Thoracic aorta (tissue), 2 donors: ENCODE results near the gene TRAPPC2. TPM values are rescaled to one million over a fixed set of nuclear protein-coding genes. Genes with fewer than 3 reads are reported as not detected.

Experiments used
- ATAC-seq: fragments of 150-250 bp; one replicate; pipeline ENCODE4 v1.8.0; 2017; ENCODE audit warnings: low read depth; ENCODE audit not compliant: insufficient number of reproducible peaks, low FRiP score
- DNase-seq: peaks from one replicate; pipeline ENCODE4 v3.0.0-alpha.2; 2020; ENCODE audit warnings: low spot score
- H3K27ac ChIP-seq, 2 donors: fragments of 200-600 bp; sonication (generic); 1 replicate in 1 of 2; 2 replicates in 1 of 2; pipeline ENCODE4 v1.5.1; 2016; ENCODE audit warnings: mild to moderate bottlenecking in 2 of 2, moderate library complexity in 2 of 2
- H3K27me3 ChIP-seq: fragments of 200-600 bp; sonication (generic); replicated peaks from 2 replicates; pipeline ENCODE4 v1.6.0; 2016; ENCODE audit warnings: mild to moderate bottlenecking; ENCODE audit not compliant: insufficient read depth
- H3K36me3 ChIP-seq: fragments of 200-600 bp; sonication (generic); one replicate; pipeline ENCODE4 v1.5.1; 2016
- H3K4me1 ChIP-seq, 2 donors: fragments of 200-600 bp; sonication (generic); 1 replicate in 1 of 2; 2 replicates in 1 of 2; pipeline versions ENCODE4 v1.5.1 to v1.6.0; 2016; ENCODE audit warnings: low read depth in 2 of 2, mild to moderate bottlenecking in 1 of 2; ENCODE audit not compliant: control insufficient read depth in 1 of 2
- H3K4me3 ChIP-seq: fragments of 200-600 bp; sonication (generic); 2 replicates; pipeline ENCODE4 v1.5.1; 2016; ENCODE audit warnings: mild to moderate bottlenecking
- H3K9me3 ChIP-seq: fragments of 200-600 bp; sonication (generic); 2 replicates; pipeline ENCODE4 v1.5.1; 2016
- CTCF ChIP-seq: fragments of 200-600 bp; sonication (generic); IDR thresholded peaks from one replicate; pipeline ENCODE4 v1.5.1; 2019; ENCODE audit warnings: antibody characterized with exemption
- total RNA-seq, 2 donors: library from RNA; depleted of rRNA; stranded (reverse); fragments of >200 nt; gene quantifications; one replicate each; pipeline versions ENCODE4 v1.1.0 to v1.2.3, GENCODE V29; 2016

The TRAPPC2 gene
- total RNA-seq, 2 donors from 2014 or later: 15.0 to 24.2 TPM

GRCh38 chrX:13774696-13775095 is 40.3 kb upstream of the TRAPPC2 start:
- no peak overlapping the region for H3K27ac ChIP-seq

GRCh38 chrX:13770013-13770535 is 35.7 kb upstream of the TRAPPC2 start:
- Histone ChIP-seq H3K27me3 (no peaks in the 10 kb centered on the region), H3K4me3 (no peak overlapping the region), H3K27ac (no peak overlapping the region), H3K36me3 (peaks cover 2% of the 10 kb centered on the region), H3K9me3 (no peaks in the 10 kb centered on the region), H3K4me1 (peaks cover 0 to 2% of the 10 kb centered on the region in 2 donors)
- no peak for TF ChIP-seq CTCF
- ATAC-seq: no peak
- DNase-seq: no peak

More at GRCh38 chrX:13774696-13775095, 40.3 kb upstream of the TRAPPC2 start:
- DNase-seq (no peak), ATAC-seq (no peak)
- Histone ChIP-seq H3K4me1 (no peaks in the 10 kb centered on the region), H3K4me3 (no peak overlapping the region), H3K9me3 (no peaks in the 10 kb centered on the region), H3K36me3 (no peaks in the 10 kb centered on the region), H3K27me3 (no peaks in the 10 kb centered on the region)
- TF ChIP-seq CTCF: no peak

GRCh38 chrX:13768939-13769338 is 34.5 kb upstream of the TRAPPC2 start:
- H3K4me1 ChIP-seq: peaks cover 4 to 12% of the 10 kb centered on the region in 2 donors
- peaks cover 2% of the 10 kb centered on the region for H3K36me3 ChIP-seq
- H3K9me3 ChIP-seq: no peaks in the 10 kb centered on the region
- ATAC-seq (no peak), DNase-seq (no peak)
- no peak overlapping the region for H3K4me3 ChIP-seq
- no peak for TF ChIP-seq CTCF
- H3K27me3 ChIP-seq: no peaks in the 10 kb centered on the region
- no peak overlapping the region for H3K27ac ChIP-seq

- Histone ChIP-seq H3K4me1 (peaks cover 4 to 28% of the 10 kb centered on the region in 2 donors), H3K27me3 (no peaks in the 10 kb centered on the region), H3K36me3 (peaks cover 2% of the 10 kb centered on the region), H3K4me3 (no peak overlapping the region), H3K27ac (no peak overlapping the region), H3K9me3 (no peaks in the 10 kb centered on the region)
- no peak for TF ChIP-seq CTCF
- ATAC-seq (no peak), DNase-seq (no peak)
Measured at GRCh38 chrX:13764765-13765164, 30.3 kb upstream of the TRAPPC2 start.

- Histone ChIP-seq H3K36me3 (peaks cover 2% of the 10 kb centered on the region), H3K27me3 (no peaks in the 10 kb centered on the region), H3K4me1 (peaks cover 4 to 28% of the 10 kb centered on the region in 2 donors), H3K4me3 (no peak overlapping the region), H3K9me3 (no peaks in the 10 kb centered on the region), H3K27ac (no peak overlapping the region)
- no peak for DNase-seq
- no peak for ATAC-seq
- TF ChIP-seq CTCF: no peak
Measured at GRCh38 chrX:13764281-13764680, 29.9 kb upstream of the TRAPPC2 start.
